Pons (tissue), 1 donor: ENCODE data around the gene ILF3.
A peak's percentile ranks its signal among the peaks of the same experiment; 100 is the strongest.
"Not testable (repeated sequence)": the region's sequence is repeated elsewhere in the genome, so short reads cannot be mapped to it uniquely, and the experiment has no call there.

ENCODE experiments used
- DNase-seq: peaks from one replicate; pipeline ENCODE4 v3.0.0-alpha.2; 2016; ENCODE audit warnings: low spot score

ILF3 gene

DNA sequence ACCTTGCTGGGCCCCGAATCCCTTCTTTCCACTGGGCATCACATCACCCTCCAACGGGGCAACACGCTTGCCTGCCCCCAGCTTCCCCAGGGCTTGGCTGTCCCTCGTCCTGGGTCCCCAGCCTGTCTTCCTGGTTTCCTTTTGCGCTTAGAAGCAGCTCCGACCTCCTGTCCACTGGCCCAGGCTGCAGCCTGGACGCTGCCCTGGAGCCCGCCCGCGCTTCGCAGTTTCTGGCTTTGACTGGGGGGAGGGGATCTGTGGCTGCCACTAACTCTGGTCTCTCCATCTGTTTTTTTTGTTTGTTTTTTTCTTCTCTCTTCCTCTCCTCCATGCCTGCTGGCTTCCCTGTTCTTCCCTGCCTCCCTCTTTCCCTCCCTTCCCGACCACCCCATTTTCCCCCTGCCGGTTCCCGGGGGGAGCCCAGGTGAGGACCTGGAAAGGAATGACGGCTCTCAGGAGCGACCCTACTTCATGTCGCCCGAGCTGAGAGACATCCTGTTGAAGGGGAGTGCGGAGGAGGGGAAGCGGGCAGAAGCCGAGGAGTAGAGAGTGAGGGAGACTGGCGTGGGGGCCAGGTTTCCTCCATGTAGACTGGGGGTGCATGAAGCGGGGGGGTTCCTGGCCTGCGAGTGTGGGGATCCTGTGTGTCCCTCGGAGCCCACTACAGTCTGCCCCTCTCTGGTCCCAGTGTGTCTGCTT is 11.5 kb upstream of the ILF3 start:
- no peak for DNase-seq

DNA sequence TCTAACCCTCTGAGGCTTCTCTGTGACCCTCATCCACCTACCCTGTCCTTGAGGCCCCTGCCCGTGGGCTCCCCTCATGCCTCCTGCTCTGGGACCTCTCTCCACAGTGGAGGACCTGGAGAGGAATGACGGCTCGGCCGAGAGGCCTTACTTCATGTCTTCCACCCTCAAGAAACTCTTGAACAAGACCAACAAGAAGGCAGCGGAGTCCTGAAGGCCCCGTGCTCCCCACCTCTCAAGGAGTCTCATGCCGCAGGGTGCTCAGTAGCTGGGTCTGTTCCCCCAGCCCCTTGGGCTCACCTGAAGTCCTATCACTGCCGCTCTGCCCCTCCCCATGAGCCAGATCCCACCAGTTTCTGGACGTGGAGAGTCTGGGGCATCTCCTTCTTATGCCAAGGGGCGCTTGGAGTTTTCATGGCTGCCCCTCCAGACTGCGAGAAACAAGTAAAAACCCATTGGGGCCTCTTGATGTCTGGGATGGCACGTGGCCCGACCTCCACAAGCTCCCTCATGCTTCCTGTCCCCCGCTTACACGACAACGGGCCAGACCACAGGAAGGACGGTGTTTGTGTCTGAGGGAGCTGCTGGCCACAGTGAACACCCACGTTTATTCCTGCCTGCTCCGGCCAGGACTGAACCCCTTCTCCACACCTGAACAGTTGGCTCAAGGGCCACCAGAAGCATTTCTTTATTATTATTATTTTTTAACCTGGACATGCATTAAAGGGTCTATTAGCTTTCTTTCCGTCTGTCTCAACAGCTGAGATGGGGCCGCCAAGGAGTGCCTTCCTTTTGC is 10.8 kb upstream of the ILF3 start:
- DNase-seq, result no peak

DNA sequence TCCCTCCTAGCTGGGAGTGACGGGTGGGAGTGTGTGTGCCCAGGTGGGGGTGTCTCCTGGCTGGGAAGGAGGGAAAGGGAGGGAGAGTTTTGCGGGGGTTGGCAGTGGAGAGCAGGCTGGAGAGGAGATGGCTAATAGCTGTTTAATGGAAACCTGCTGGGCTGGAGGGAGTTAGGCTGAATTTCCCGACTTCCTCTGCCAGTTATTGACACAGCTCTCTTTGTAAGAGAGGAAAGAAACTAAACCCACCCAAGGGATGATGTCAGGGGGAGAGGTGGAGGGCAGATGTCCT is 10.2 kb upstream of the ILF3 start:
- no peak for DNase-seq

- peak; percentile 72 for DNase-seq
These were observed 9.7 kb upstream of the ILF3 start for GRCh38 chr19:10644260-10645007.

GRCh38 chr19:10646456-10647159 is 7.5 kb upstream of the ILF3 start:
- DNase-seq, result no peak

DNA sequence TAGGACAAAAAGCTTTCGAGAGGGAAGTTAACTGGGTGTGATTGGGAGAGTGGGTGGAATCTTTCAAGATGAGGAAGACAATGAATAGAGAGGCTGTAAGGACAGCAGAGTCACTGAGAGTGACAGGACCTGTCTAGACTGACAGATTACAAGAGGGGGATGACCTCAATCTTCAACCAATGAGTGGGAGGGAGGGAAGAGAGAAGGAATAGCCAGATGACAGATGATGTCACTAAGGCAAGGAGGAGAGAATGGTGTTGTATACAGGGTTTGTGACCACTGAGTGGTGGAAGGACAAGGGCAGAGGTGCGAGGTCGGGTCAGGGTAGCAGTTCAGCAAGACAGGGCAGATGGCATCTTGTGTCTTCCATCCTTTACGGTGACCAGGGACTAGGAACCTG is 5.8 kb upstream of the ILF3 start:
- no peak for DNase-seq

GRCh38 chr19:10651851-10652250 is 2.3 kb upstream of the ILF3 start:
- DNase-seq, result no peak

DNA sequence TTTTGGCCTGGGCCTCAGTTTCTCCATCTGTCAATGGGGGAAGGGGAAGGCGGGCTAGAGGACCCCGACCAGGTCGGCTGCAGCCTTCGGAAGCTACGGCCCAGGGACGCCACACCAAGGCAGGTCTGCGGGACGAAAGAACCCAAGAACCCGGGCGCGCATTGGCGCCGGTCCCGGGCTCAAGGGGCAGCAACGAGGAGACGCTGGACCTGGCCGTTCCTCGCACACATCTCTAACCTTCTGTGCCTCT is 739 bp upstream of the ILF3 start:
- no peak for DNase-seq

GRCh38 chr19:10654610-10655456 is 687 bp downstream of the ILF3 start:
- peak; percentile 34 for DNase-seq

DNA sequence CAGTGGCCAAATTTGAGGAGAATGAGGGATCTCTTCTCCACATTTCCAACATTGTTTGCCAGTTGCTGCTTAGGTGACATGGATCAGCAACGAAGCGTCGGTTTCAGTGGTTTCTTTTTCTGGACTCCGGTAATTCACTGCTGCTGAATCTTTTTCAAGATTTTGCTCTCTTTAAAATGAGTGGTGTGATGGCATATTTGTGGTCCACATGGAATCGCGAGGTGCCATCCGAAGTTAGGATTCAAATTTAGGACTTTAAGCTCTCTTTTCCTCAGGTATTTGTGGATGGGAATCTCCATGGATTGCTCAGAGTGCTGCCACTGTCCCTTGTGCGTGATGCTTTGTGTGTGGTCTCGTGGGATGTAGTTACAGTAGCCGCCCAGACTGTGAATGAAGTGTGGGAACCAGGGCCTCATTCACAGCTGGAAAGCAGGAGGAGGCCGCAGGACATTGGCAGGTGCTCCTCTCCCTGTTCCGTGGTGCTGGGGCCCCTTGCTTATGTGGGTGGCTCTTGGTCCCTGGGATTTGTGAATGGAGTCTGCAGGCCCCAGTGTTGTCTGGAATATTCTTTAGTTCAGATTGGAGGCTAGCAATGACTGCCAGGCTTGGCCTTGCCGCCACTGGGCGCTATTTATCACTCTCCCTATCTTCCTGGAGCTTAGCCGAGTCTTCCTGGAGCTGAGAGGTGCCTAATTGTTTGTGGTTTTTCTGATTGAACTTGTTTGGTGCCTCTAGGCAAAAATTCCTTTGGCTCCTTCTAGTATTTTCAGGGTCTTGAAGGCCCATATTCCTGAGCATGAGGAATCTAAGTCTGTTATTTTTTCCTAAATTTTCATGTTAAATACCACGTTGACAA is 1.5 kb downstream of the ILF3 start:
- DNase-seq, result peak; percentile 52

GRCh38 chr19:10660346-10660745 is 6.2 kb downstream of the ILF3 start:
- DNase-seq, result no peak

DNA sequence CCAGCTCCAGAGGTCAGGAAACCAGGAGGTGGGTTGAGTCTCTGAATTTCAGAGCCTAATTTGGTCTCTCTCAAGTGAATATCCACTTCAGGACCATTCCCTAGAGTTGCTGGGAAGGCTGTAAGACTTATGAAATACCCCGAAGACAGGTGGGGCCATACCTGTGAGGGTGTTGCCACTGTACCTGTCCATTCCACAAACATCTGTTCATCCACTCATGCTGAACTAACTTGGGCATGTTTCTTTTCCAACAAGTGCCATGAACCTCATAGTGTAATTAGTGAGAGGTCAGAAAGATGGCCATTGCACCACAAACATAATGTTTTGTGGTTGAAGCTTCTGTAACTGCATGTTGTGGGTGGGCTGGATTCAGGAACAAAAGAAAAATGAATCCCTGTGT is 7.8 kb downstream of the ILF3 start:
- DNase-seq, result no peak

- no peak for DNase-seq
These were observed 8.5 kb downstream of the ILF3 start for GRCh38 chr19:10662384-10663251.

GRCh38 chr19:10663252-10663563 is 9.1 kb downstream of the ILF3 start:
- not testable (repeated sequence) for DNase-seq

DNA sequence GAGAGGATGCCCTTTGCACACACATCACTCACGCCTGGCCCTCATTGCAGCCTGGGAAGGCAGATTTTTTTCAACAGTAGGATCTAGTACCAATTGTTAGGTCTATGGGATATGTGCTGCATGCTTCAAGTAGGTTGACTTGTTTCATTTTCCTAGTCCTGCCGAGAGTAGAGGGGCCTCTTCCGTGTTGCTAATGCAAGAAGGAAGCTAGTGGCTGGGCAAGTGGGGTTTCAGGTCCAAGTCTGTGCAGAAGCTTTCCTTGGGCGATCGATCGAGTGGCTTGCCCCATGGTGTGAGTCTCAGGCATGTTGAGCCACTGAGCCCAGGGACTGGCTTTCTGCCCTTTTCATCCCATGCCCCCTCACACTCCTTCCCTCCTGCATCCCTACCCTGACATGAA is 13.7 kb downstream of the ILF3 start:
- no peak for DNase-seq

- DNase-seq, result no peak
These were observed 15.1 kb downstream of the ILF3 start for GRCh38 chr19:10669246-10669645.

- no peak for DNase-seq
These were observed 16.0 kb downstream of the ILF3 start for GRCh38 chr19:10670182-10670581.

DNA sequence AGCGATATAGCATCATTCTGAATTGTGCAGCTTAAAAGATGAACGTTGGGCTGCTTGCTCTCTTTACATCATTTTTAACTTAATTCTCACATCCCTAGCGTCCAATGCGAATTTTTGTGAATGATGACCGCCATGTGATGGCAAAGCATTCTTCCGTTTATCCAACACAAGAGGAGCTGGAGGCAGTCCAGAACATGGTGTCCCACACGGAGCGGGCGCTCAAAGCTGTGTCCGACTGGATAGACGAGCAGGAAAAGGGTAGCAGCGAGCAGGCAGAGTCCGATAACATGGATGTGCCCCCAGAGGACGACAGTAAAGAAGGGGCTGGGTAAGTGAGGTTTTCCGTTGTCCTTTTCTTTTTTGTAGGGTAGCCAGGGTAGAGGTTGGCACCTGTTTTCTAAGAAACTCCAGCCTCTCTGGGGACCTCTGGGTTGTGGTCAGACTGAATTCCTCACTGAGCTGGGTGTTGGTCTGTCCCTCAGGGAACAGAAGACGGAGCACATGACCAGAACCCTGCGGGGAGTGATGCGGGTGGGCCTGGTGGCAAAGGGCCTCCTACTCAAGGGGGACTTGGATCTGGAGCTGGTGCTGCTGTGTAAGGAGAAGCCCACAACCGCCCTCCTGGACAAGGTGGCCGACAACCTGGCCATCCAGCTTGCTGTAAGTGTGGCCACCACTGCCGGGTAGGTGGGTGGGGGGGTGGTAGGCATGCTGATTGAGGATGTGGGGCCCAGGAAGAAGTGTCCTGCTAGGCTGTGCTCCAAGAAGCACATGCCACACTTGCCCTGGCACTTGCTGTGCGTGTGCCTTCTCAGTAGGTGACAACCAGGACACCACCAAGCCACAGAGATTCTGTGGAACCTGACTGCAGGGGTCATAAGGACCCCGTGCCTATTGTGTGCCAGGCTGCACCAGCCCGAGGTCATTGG is 17.0 kb downstream of the ILF3 start:
- no peak for DNase-seq

DNA sequence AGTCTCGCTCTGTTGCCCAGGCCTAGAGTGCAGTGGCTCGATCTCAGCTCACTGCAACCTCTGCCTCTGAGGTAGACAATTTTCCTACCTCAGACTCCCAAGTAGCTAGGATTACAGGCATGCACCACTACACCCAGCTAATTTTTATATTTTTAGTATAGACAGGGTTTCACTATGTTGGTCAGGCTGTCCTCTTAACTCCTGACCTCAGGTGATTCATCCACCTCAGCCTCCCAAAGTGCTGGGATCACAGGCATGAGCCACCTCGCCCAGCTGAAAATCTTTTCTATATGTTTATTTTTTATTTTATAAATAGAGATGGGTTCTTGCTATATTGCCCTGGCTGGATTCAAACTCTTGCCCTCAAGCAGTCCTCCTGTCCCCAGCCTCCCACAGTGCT is 17.8 kb downstream of the ILF3 start:
- DNase-seq, result not testable (repeated sequence)
